Measurements from ENCODE around the gene SMAGP.

DNA sequence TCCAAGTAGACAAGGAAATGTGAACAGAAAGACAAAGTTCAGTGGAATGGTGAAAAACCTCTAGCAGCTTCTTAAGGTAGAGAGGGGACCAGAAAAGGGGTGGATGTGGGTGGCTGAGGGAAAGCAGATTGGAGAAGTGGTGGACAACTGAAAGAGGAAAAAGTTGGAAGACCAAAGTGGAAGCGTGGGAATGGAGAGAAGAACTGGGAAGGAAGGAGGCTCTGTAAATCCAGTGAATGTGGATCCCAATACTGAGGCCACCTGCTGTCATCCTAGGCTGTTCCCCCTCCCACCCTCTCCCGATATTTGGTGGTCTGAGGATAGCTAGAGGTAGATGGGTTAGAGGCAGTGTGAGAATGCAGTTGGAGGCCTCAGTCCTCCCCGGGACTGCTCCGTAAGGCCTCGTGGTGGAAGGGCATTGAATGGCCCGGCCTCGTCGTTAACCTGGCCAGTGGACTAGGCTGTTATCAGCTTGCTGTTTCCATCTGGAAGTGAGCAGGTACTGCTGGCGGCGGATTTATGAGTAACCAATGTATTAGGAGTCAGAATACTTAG is 51.5 kb downstream of the SMAGP start:
- TF ChIP-seq, protein P1, sequence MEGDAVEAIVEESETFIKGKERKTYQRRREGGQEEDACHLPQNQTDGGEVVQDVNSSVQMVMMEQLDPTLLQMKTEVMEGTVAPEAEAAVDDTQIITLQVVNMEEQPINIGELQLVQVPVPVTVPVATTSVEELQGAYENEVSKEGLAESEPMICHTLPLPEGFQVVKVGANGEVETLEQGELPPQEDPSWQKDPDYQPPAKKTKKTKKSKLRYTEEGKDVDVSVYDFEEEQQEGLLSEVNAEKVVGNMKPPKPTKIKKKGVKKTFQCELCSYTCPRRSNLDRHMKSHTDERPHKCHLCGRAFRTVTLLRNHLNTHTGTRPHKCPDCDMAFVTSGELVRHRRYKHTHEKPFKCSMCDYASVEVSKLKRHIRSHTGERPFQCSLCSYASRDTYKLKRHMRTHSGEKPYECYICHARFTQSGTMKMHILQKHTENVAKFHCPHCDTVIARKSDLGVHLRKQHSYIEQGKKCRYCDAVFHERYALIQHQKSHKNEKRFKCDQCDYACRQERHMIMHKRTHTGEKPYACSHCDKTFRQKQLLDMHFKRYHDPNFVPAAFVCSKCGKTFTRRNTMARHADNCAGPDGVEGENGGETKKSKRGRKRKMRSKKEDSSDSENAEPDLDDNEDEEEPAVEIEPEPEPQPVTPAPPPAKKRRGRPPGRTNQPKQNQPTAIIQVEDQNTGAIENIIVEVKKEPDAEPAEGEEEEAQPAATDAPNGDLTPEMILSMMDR (optimal IDR thresholded peaks at IDR 0.05 in 1 of 3, IDR thresholded peaks at IDR 0.05 in 1 of 3, conservative IDR thresholded peaks at IDR 0.05 in 1 of 3; ENCODE audit: extremely low read depth in 1 of 3, insufficient read depth in 2 of 3, low read length in 3 of 3) = no peak
- no peak for TF ChIP-seq EZH2 (IDR thresholded peaks at IDR 0.05; ENCODE audit: low read length)
